ENCODE results near the gene TCF7L2. TPM values are rescaled to one million over a fixed set of nuclear protein-coding genes. Genes with fewer than 3 reads are reported as not detected.

Gene TCF7L2
- total and polyA plus RNA-seq, 12 donors: 8.7 to 24.7 (median 14.8) TPM

DNA sequence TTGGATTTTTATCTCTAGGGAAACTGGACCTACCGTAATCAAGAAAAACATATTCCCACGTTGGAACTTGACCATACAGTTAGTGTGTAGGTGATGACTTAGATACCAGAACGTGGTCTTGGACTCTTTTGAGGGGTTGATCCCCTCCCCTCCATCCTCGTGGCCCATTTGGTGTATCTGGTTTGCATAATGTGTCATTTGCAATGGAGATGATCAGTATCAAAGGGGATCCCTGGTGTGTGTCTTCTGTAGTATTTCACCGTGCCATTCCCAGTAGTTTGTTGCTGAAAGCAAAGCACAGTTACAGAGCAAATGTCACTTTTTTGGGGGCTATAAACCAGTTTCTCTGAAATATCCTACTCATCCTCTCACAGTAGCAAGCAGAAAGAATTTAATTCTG is 217.7 kb downstream of the TCF7L2 start:
- Histone ChIP-seq H3K27me3 (no peaks in the 10 kb centered on the region), H3K27ac (no peak overlapping the region), H3K36me3 (replicated peaks in 1 of 2) (no peaks in the 10 kb centered on the region), H3K4me1 (replicated peaks in 1 of 2) (peaks cover 0 to 4% of the 10 kb centered on the region in 2 donors), H3K4me3 (no peak overlapping the region), H3K9me3 (replicated peaks in 1 of 3) (no peaks in the 10 kb centered on the region)
- WGBS, 4 donors: 87 to 92% (median 89%) methylated on average over 5 of the region's 5 CpGs
- intact Hi-C loops (cut with DNase I): no loop called here
- DNase-seq: no peak
- TF ChIP-seq, protein P1, sequence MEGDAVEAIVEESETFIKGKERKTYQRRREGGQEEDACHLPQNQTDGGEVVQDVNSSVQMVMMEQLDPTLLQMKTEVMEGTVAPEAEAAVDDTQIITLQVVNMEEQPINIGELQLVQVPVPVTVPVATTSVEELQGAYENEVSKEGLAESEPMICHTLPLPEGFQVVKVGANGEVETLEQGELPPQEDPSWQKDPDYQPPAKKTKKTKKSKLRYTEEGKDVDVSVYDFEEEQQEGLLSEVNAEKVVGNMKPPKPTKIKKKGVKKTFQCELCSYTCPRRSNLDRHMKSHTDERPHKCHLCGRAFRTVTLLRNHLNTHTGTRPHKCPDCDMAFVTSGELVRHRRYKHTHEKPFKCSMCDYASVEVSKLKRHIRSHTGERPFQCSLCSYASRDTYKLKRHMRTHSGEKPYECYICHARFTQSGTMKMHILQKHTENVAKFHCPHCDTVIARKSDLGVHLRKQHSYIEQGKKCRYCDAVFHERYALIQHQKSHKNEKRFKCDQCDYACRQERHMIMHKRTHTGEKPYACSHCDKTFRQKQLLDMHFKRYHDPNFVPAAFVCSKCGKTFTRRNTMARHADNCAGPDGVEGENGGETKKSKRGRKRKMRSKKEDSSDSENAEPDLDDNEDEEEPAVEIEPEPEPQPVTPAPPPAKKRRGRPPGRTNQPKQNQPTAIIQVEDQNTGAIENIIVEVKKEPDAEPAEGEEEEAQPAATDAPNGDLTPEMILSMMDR (IDR thresholded peaks at IDR 0.05): no peak
- no peak for TF ChIP-seq POLR2A (IDR thresholded peaks at IDR 0.05)

DNA sequence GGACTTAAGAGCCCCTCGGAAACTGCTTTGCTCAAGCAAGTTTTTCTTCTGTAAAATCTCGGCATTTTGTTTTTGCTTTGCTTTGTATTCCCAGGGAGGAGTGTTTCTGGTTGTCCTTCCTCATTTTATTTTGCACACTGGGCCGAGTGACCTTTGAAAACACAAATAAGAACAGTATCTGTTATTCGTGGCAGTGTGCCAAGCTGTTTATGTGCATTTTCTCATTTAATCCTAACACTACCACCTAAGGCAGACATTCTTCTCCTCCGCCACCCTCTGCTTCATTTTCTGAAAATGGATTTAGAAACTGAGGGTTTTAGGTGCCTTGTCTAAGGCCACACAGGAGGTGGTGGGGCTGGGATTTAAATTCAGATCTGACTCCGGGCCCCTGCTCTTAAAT is 218.5 kb downstream of the TCF7L2 start:
- no peak overlapping the region for H3K27ac ChIP-seq
- intact Hi-C loops (cut with DNase I): no loop called here
- no peak overlapping the region for H3K4me3 ChIP-seq
- DNase-seq: no peak
- TF ChIP-seq, protein P1 (IDR thresholded peaks at IDR 0.05): no peak
- TF ChIP-seq POLR2A (IDR thresholded peaks at IDR 0.05): no peak
- no peaks in the 10 kb centered on the region for H3K27me3 ChIP-seq
- no peaks in the 10 kb centered on the region for H3K9me3 ChIP-seq (replicated peaks in 1 of 3)
- H3K4me1 ChIP-seq (replicated peaks in 1 of 2): peaks cover 0 to 4% of the 10 kb centered on the region in 2 donors
- H3K36me3 ChIP-seq (replicated peaks in 1 of 2): no peaks in the 10 kb centered on the region
- 61 to 67% (median 63%) methylated on average over 6 of the region's 6 CpGs for WGBS, 4 donors

DNA sequence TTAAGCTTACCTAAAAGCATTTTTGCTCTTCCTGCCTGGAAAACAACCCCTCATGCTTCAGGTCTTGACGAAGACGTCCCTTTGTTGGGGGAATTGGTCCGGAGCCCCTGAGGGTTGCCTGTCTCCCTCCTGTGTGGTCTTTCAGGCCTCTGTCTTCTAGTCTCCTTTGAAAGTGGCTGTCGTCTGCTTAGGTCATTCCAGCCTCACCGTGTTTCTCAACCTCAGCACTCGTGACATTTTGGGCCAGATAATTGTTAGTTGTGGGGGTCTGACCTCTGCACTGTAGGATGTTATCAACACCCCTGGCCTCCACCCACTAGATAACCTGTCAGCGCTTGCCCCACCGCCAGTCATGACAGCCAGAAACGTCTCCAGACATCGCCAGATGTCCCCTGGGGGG is 219.1 kb downstream of the TCF7L2 start:
- Histone ChIP-seq H3K4me3 (no peak overlapping the region), H3K27ac (no peak overlapping the region), H3K9me3 (replicated peaks in 1 of 3) (no peaks in the 10 kb centered on the region), H3K4me1 (replicated peaks in 1 of 2) (peaks cover 0 to 4% of the 10 kb centered on the region in 2 donors), H3K36me3 (replicated peaks in 1 of 2) (no peaks in the 10 kb centered on the region), H3K27me3 (no peaks in the 10 kb centered on the region)
- WGBS, 4 donors: 90 to 94% (median 92%) methylated on average over 10 of the region's 10 CpGs
- intact Hi-C loops (cut with DNase I): no loop called here
- TF ChIP-seq POLR2A (IDR thresholded peaks at IDR 0.05): no peak
- TF ChIP-seq, protein P1 (IDR thresholded peaks at IDR 0.05): no peak
- DNase-seq: no peak

DNA sequence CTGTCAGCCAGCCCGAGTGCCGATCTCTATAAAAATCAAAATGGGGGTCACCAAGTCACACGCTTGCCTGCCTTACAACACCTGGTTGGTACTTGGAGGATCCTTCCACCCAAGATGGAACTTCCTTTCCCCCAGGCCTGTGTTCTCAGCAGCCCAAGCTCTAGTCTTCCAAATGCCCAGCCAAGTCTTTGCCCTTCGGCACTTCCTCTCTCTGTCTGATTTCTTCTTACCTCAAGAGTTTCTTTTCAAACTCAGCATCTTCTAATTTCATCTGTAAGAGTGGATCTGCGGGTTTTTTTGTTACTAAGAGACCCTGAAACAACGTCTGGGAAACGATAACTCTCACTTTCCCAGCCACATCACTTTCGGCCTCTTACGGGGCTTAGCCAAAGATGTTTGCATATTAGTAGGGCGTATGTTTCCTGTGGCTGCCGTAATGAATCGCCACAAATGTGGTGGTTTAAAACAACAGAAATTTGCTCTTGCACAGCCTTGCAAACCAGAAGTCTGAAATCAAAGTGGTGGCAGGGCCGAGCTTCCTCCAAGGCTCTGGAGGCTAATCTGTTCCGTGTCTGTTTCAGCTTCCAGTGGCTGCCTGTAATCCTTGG is 219.9 kb downstream of the TCF7L2 start:
- Histone ChIP-seq H3K36me3 (replicated peaks in 1 of 2) (no peaks in the 10 kb centered on the region), H3K9me3 (replicated peaks in 1 of 3) (no peaks in the 10 kb centered on the region), H3K27ac (no peak overlapping the region), H3K4me1 (replicated peaks in 1 of 2) (peaks cover 0 to 4% of the 10 kb centered on the region in 2 donors), H3K4me3 (no peak overlapping the region), H3K27me3 (no peaks in the 10 kb centered on the region)
- 84 to 90% (median 85%) methylated on average over 14 of the region's 14 CpGs for WGBS, 4 donors
- intact Hi-C loops (cut with DNase I): no loop called here
- TF ChIP-seq, protein P1 (IDR thresholded peaks at IDR 0.05): no peak
- no peak for TF ChIP-seq POLR2A (IDR thresholded peaks at IDR 0.05)
- no peak for DNase-seq

Data from adrenal gland (tissue), 12 donors.